GM18951 (cell line): ENCODE data around the gene LNPEP.

Source experiments
- POLR2A ChIP-seq: IDR thresholded peaks from 4 replicates; pipeline ENCODE4 v1.6.1; 2011; ENCODE audit warnings: mild to moderate bottlenecking; ENCODE audit not compliant: insufficient read length, insufficient read depth; ENCODE audit errors: extremely low read depth
- in situ Hi-C: fragments of 300-500 bp; cut with MboI; formaldehyde crosslinking; loops from one replicate; pipeline ENCODE4 v1.12.0; 2022; ENCODE audit warnings: low sequenced_read_pairs, mixed read lengths, inconsistent platforms; ENCODE audit not compliant: unreplicated experiment

The LNPEP gene

GRCh38 chr5:96935559-96936430, at the start of gene LNPEP:
TSS of gene LNPEP (plus strand) at chr5:96936080. CDS start at chr5:96936156, 76 bp downstream.
- peak; percentile 89 for TF ChIP-seq POLR2A
- in situ Hi-C loops, result no loop called here

GRCh38 chr5:96893342-96893741, 42.5 kb upstream of the LNPEP start:
- in situ Hi-C loops, result no loop called here
- no peak for TF ChIP-seq POLR2A

- no peak for TF ChIP-seq POLR2A
- in situ Hi-C loops, result no loop called here
These were observed 39.6 kb upstream of the LNPEP start for GRCh38 chr5:96896276-96896675.

- in situ Hi-C loops, result no loop called here
- no peak for TF ChIP-seq POLR2A
These were observed 39.1 kb upstream of the LNPEP start for GRCh38 chr5:96896806-96897205.

GRCh38 chr5:96901384-96901783, 34.5 kb upstream of the LNPEP start:
- in situ Hi-C loops, result no loop called here
- TF ChIP-seq POLR2A, result no peak

- in situ Hi-C loops, result no loop called here
- TF ChIP-seq POLR2A, result no peak
These were observed 34.0 kb upstream of the LNPEP start for GRCh38 chr5:96901841-96902240.

- no peak for TF ChIP-seq POLR2A
- in situ Hi-C loops, result no loop called here
These were observed 33.0 kb upstream of the LNPEP start for GRCh38 chr5:96902876-96903275.

GRCh38 chr5:96903300-96903699, 32.6 kb upstream of the LNPEP start:
- no peak for TF ChIP-seq POLR2A
- in situ Hi-C loops, result no loop called here

- in situ Hi-C loops, result no loop called here
- no peak for TF ChIP-seq POLR2A
These were observed 31.6 kb upstream of the LNPEP start for GRCh38 chr5:96904054-96904931.

GRCh38 chr5:96905864-96906263, 30.0 kb upstream of the LNPEP start:
- in situ Hi-C loops, result no loop called here
- TF ChIP-seq POLR2A, result no peak

GRCh38 chr5:96909003-96909402, 26.9 kb upstream of the LNPEP start:
- in situ Hi-C loops, result no loop called here
- TF ChIP-seq POLR2A, result no peak

GRCh38 chr5:96909435-96909834, 26.4 kb upstream of the LNPEP start:
- TF ChIP-seq POLR2A, result no peak
- in situ Hi-C loops, result no loop called here

- in situ Hi-C loops, result no loop called here
These were observed 24.7 kb upstream of the LNPEP start for GRCh38 chr5:96911139-96911538.

GRCh38 chr5:96913233-96913632, 22.6 kb upstream of the LNPEP start:
- in situ Hi-C loops, result no loop called here
- TF ChIP-seq POLR2A, result no peak

More at GRCh38 chr5:96911139-96911538, 24.7 kb upstream of the LNPEP start:
- TF ChIP-seq POLR2A, result no peak

GRCh38 chr5:96919754-96920197, 16.1 kb upstream of the LNPEP start:
- TF ChIP-seq POLR2A, result no peak
- in situ Hi-C loops, result no loop called here
